Gastrocnemius medialis (tissue), 4 donors: Measurements from ENCODE around the gene RPE65. TPM values are rescaled to one million over a fixed set of nuclear protein-coding genes. Genes with fewer than 3 reads are reported as not detected.
A peak's percentile ranks its signal among the peaks of the same experiment; 100 is the strongest.
"Not testable (repeated sequence)": the region's sequence is repeated elsewhere in the genome, so short reads cannot be mapped to it uniquely, and the experiment has no call there.

Experiments
- ATAC-seq, 2 donors: fragments of 150-250 bp; one replicate each; pipeline ENCODE4 v1.9.1; 2016
- DNase-seq, 2 donors: peaks; one replicate each; pipeline ENCODE4 v3.0.0-alpha.2; 2019
- H3K27ac ChIP-seq, 4 donors: fragments of 200-600 bp; sonication (generic); 1 replicate in 1 of 4; 2 replicates in 3 of 4; pipeline ENCODE4 v1.5.1; 2016 to 2018; ENCODE audit warnings: mild to moderate bottlenecking in 2 of 4, moderate library complexity in 1 of 4
- H3K27me3 ChIP-seq, 3 donors: fragments of 200-600 bp; sonication (generic) in 2 of 3; 1 replicate in 1 of 3; 2 replicates in 2 of 3; pipeline versions ENCODE4 v1.5.1 to v1.6.0; 2016 to 2019; ENCODE audit warnings: mild to moderate bottlenecking in 1 of 3, moderate library complexity in 1 of 3
- H3K36me3 ChIP-seq, 2 donors: fragments of 200-600 bp; sonication (generic) in 1 of 2; one replicate each; pipeline ENCODE4 v1.5.1; 2017 to 2018
- H3K4me1 ChIP-seq, 2 donors: fragments of 200-600 bp; sonication (generic) in 1 of 2; one replicate each; pipeline ENCODE4 v1.5.1; 2016 to 2017; ENCODE audit warnings: mild to moderate bottlenecking in 2 of 2
- H3K4me3 ChIP-seq, 4 donors: fragments of 200-600 bp; sonication (generic) in 3 of 4; 1 replicate in 1 of 4; 2 replicates in 3 of 4; pipeline ENCODE4 v1.5.1; 2016 to 2019; ENCODE audit warnings: mild to moderate bottlenecking in 2 of 4
- H3K9me3 ChIP-seq, 3 donors: fragments of 200-600 bp; sonication (generic) in 2 of 3; 1 replicate in 1 of 3; 2 replicates in 2 of 3; pipeline ENCODE4 v1.5.1; 2016 to 2019
- CTCF ChIP-seq, 5 experiments: fragments of 450-650 bp in 3 of 5; fragments of 200-600 bp in 2 of 5; sonication (generic) in 2 of 5; IDR thresholded peaks in 4 of 5; conservative IDR thresholded peaks in 1 of 5; 1 replicate in 4 of 5; 2 replicates in 1 of 5; pipeline ENCODE4 v1.5.1; 2016 to 2019; ENCODE audit warnings: antibody characterized with exemption in 5 of 5, mild to moderate bottlenecking in 3 of 5, moderate library complexity in 3 of 5
- POLR2A ChIP-seq, 2 donors: fragments of 450-650 bp; IDR thresholded peaks; one replicate each; pipeline ENCODE4 v1.6.1; 2017; ENCODE audit warnings: antibody characterized with exemption in 2 of 2, mild to moderate bottlenecking in 2 of 2, moderate library complexity in 2 of 2
- in situ Hi-C, 4 donors: fragments of 200-750 bp; cut with MboI; loops; one replicate each; pipeline versions ENCODE4 v1.15.0 to v1.8.0; 2017; ENCODE audit warnings: low sequenced_read_pairs in 4 of 4
- intact Hi-C: fragments of 100-400 bp; cut with DNase I; formaldehyde crosslinking; loops from one replicate; pipeline ENCODE4 v1.15.1; 2023; ENCODE audit warnings: low total_unique reads
- total RNA-seq, 4 donors: library from RNA; depleted of rRNA; stranded (reverse); fragments of >200 nt; gene quantifications; one replicate each; pipeline versions ENCODE4 v1.1.0 to v1.2.3, GENCODE V29; 2016

RPE65 gene
- total RNA-seq, 4 donors from 2014 or later, result not detected

GRCh38 chr1:68409426-68409825 is 40.3 kb downstream of the RPE65 start:
- H3K4me3 ChIP-seq, result no peak overlapping the region
- DNase-seq (no peak), ATAC-seq (no peak)
- no peaks in the 10 kb centered on the region for H3K36me3 ChIP-seq
- no peaks in the 10 kb centered on the region for H3K27me3 ChIP-seq
- H3K9me3 ChIP-seq, result no peaks in the 10 kb centered on the region
- TF ChIP-seq CTCF (IDR thresholded peaks at IDR 0.05 in 4 of 5, conservative IDR thresholded peaks at IDR 0.05 in 1 of 5) (no peak), POLR2A (IDR thresholded peaks at IDR 0.05) (no peak)
- in situ Hi-C loops (no loop called here), intact Hi-C loops (no loop called here)
- no peaks in the 10 kb centered on the region for H3K4me1 ChIP-seq
- H3K27ac ChIP-seq, result no peak overlapping the region

GRCh38 chr1:68401506-68401905 is 48.2 kb downstream of the RPE65 start:
- in situ Hi-C loops, result no loop called here
- H3K36me3 ChIP-seq, result no peaks in the 10 kb centered on the region
- intact Hi-C loops, result no loop called here
- DNase-seq (no peak), ATAC-seq (no peak)
- TF ChIP-seq POLR2A (IDR thresholded peaks at IDR 0.05), result no peak
- TF ChIP-seq CTCF (IDR thresholded peaks at IDR 0.05 in 4 of 5, conservative IDR thresholded peaks at IDR 0.05 in 1 of 5), result no peak
- no peaks in the 10 kb centered on the region for H3K27me3 ChIP-seq
- H3K4me1 ChIP-seq, result no peaks in the 10 kb centered on the region
- no peak overlapping the region for H3K27ac ChIP-seq
- H3K9me3 ChIP-seq, result no peaks in the 10 kb centered on the region
- no peak overlapping the region for H3K4me3 ChIP-seq

GRCh38 chr1:68395575-68395974 is 54.2 kb downstream of the RPE65 start:
- H3K9me3 ChIP-seq, H3K36me3 ChIP-seq, intact Hi-C loops, ATAC-seq, H3K4me3 ChIP-seq, in situ Hi-C loops, H3K27me3 ChIP-seq, H3K4me1 ChIP-seq, DNase-seq, H3K27ac ChIP-seq: not testable (repeated sequence)

GRCh38 chr1:68392474-68392873 is 57.3 kb downstream of the RPE65 start:
- in situ Hi-C loops, DNase-seq, H3K9me3 ChIP-seq, H3K4me3 ChIP-seq, intact Hi-C loops, ATAC-seq, H3K27me3 ChIP-seq, H3K36me3 ChIP-seq, H3K4me1 ChIP-seq, H3K27ac ChIP-seq: not testable (repeated sequence)

- intact Hi-C loops, H3K36me3 ChIP-seq, H3K4me3 ChIP-seq, H3K9me3 ChIP-seq, H3K4me1 ChIP-seq, in situ Hi-C loops, H3K27me3 ChIP-seq, DNase-seq, H3K27ac ChIP-seq, ATAC-seq: not testable (repeated sequence)
Measured at GRCh38 chr1:68385798-68386524, 63.8 kb downstream of the RPE65 start.

- DNase-seq, result no peak
- in situ Hi-C loops, result no loop called here
- no peak for ATAC-seq
- Histone ChIP-seq H3K4me3 (no peak overlapping the region), H3K27me3 (no peaks in the 10 kb centered on the region), H3K9me3 (no peaks in the 10 kb centered on the region), H3K36me3 (no peaks in the 10 kb centered on the region), H3K4me1 (no peaks in the 10 kb centered on the region), H3K27ac (peak overlapping the region in 1 of 4 donors; percentile 62)
- intact Hi-C loops, result no loop called here
- TF ChIP-seq POLR2A (IDR thresholded peaks at IDR 0.05), result no peak
- TF ChIP-seq CTCF (IDR thresholded peaks at IDR 0.05 in 4 of 5, conservative IDR thresholded peaks at IDR 0.05 in 1 of 5), result no peak
Measured at GRCh38 chr1:68384872-68385411, 64.8 kb downstream of the RPE65 start.
